CD8-positive, alpha-beta memory T cell (primary cell): ENCODE results near the gene PSKH1. TPM values are rescaled to one million over a fixed set of nuclear protein-coding genes. Genes with fewer than 3 reads are reported as not detected.
"Not testable (repeated sequence)": the region's sequence is repeated elsewhere in the genome, so short reads cannot be mapped to it uniquely, and the experiment has no call there.

ENCODE experiments used
- CTCF ChIA-PET: fragments of 350-600 bp; sonication (Branson Sonifier 250); formaldehyde crosslinking; loops from one replicate; lab custom pipeline; 2021; ENCODE audit warnings: antibody characterized with exemption; lab: Charles Lee
- POLR2A ChIA-PET: fragments of 350-600 bp; sonication (Branson Sonifier 250); formaldehyde crosslinking; loops from one replicate; lab custom pipeline; 2021; ENCODE audit warnings: antibody characterized with exemption; lab: Charles Lee
- DNase-seq, 5 donors: peaks; one replicate each; pipeline versions ENCODE4 v3.0.0 to v3.0.0-alpha.2; 2020 to 2022; ENCODE audit warnings: mixed read lengths in 1 of 5
- H3K27ac ChIP-seq: one replicate; pipeline ENCODE4 v1.7.0; 2013; ENCODE audit warnings: low read depth, mild to moderate bottlenecking, low read length, moderate library complexity
- H3K27me3 ChIP-seq: 2 replicates; pipeline ENCODE4 v1.7.0; 2013; ENCODE audit warnings: low read length, mild to moderate bottlenecking; ENCODE audit not compliant: insufficient read depth, poor library complexity, severe bottlenecking
- H3K36me3 ChIP-seq: 2 replicates; pipeline ENCODE4 v1.7.0; 2013; ENCODE audit warnings: mild to moderate bottlenecking, low read length, moderate library complexity; ENCODE audit not compliant: insufficient read depth
- H3K4me1 ChIP-seq: 2 replicates; pipeline ENCODE4 v1.7.0; 2013; ENCODE audit warnings: mild to moderate bottlenecking, low read length, moderate library complexity; ENCODE audit not compliant: insufficient read depth
- H3K4me3 ChIP-seq: 2 replicates; pipeline ENCODE4 v1.7.0; 2013; ENCODE audit warnings: mild to moderate bottlenecking, low read length
- H3K9me3 ChIP-seq: 2 replicates; pipeline ENCODE4 v1.7.0; 2013; ENCODE audit warnings: mild to moderate bottlenecking, low read length
- H3K27ac Mint-ChIP-seq, 8 donors: one replicate each; pipeline ENCODE4 v1.8.0; 2020 to 2021; ENCODE audit warnings: mixed read lengths in 8 of 8, mild to moderate bottlenecking in 6 of 8, inconsistent platforms in 3 of 8, moderate library complexity in 3 of 8
- H3K27me3 Mint-ChIP-seq, 2 donors: one replicate each; pipeline ENCODE4 v1.8.0; 2020 to 2021; ENCODE audit warnings: mixed read lengths in 2 of 2, mild to moderate bottlenecking in 1 of 2, moderate library complexity in 1 of 2
- H3K36me3 Mint-ChIP-seq, 3 donors: one replicate each; pipeline ENCODE4 v1.8.0; 2020 to 2021; ENCODE audit warnings: mixed read lengths in 3 of 3, inconsistent platforms in 1 of 3, mild to moderate bottlenecking in 1 of 3
- H3K4me1 Mint-ChIP-seq, 3 donors: one replicate each; pipeline ENCODE4 v1.8.0; 2020 to 2021; ENCODE audit warnings: mixed read lengths in 3 of 3, inconsistent platforms in 1 of 3, mild to moderate bottlenecking in 1 of 3
- H3K4me3 Mint-ChIP-seq, 7 donors: one replicate each; pipeline ENCODE4 v1.8.0; 2020 to 2021; ENCODE audit warnings: mixed read lengths in 7 of 7, mild to moderate bottlenecking in 6 of 7, moderate library complexity in 4 of 7, inconsistent platforms in 2 of 7
- H3K9me3 Mint-ChIP-seq, 5 donors: one replicate each; pipeline ENCODE4 v1.8.0; 2020 to 2022; ENCODE audit warnings: mixed read lengths in 5 of 5, mild to moderate bottlenecking in 3 of 5, moderate library complexity in 2 of 5, inconsistent platforms in 1 of 5
- polyA plus RNA-seq: library from polyadenylated mRNA; unstranded; fragments of 300-500 nt; fragmentation: Illumina TruSeq; gene quantifications from one replicate; pipeline ENCODE4 v1.2.3, GENCODE V29; 2021
- total RNA-seq, 2 experiments: library from RNA; stranded (reverse); gene quantifications; one replicate each; pipeline ENCODE4 v1.2.3, GENCODE V29; 2021

Gene PSKH1
- total and polyA plus RNA-seq, 3 experiments from 2014 or later: 13.6 to 27.0 (median 14.5) TPM

GRCh38 chr16:67860589-67861398 is 32.3 kb upstream of the PSKH1 start:
- Histone ChIP-seq H3K4me3 (no peak overlapping the region), H3K9me3 (no peaks in the 10 kb centered on the region), H3K27ac (no peak overlapping the region), H3K4me1 (peaks cover 18% of the 10 kb centered on the region), H3K36me3 (no peaks in the 10 kb centered on the region), H3K27me3 (no peaks in the 10 kb centered on the region)
- Mint-ChIP-seq H3K36me3 (peaks cover 0 to 28% (median 0%) of the 10 kb centered on the region in 3 donors), H3K9me3 (no peaks in the 10 kb centered on the region), H3K27ac (peak overlapping the region in 2 of 8 donors; percentile 4 to 77), H3K27me3 (no peaks in the 10 kb centered on the region), H3K4me3 (no peak overlapping the region), H3K4me1 (peaks cover 25 to 34% (median 29%) of the 10 kb centered on the region in 3 donors)
- CTCF ChIA-PET: interaction anchor here (1.0 to 3.0 kb wide), 3 partner anchors 13 to 180 kb away, joined by 3 to 16 read pairs (median 4); no protein-coding TSS in a partner anchor
- DNase-seq: no peak
- POLR2A ChIA-PET: no interaction called here

GRCh38 chr16:67861877-67862276 is 31.2 kb upstream of the PSKH1 start:
- DNase-seq: no peak
- Histone ChIP-seq H3K4me3 (no peak overlapping the region), H3K27me3 (no peaks in the 10 kb centered on the region), H3K9me3 (no peaks in the 10 kb centered on the region), H3K36me3 (no peaks in the 10 kb centered on the region), H3K4me1 (peaks cover 18% of the 10 kb centered on the region), H3K27ac (no peak overlapping the region)
- Mint-ChIP-seq H3K9me3 (no peaks in the 10 kb centered on the region), H3K27ac (peak overlapping the region in 3 of 8 donors; percentile 53 to 78 (median 60)), H3K4me1 (peaks cover 22 to 29% (median 26%) of the 10 kb centered on the region in 3 donors), H3K36me3 (peaks cover 0 to 36% (median 0%) of the 10 kb centered on the region in 3 donors), H3K4me3 (no peak overlapping the region), H3K27me3 (no peaks in the 10 kb centered on the region)
- POLR2A ChIA-PET: no interaction called here
- CTCF ChIA-PET: interaction anchor here (0.7 to 3.0 kb wide), 8 partner anchors 12 to 368 kb away, joined by 3 to 16 read pairs (median 3); no protein-coding TSS in a partner anchor

GRCh38 chr16:67862623-67863583 is 30.2 kb upstream of the PSKH1 start:
- peaks cover 0 to 39% (median 0%) of the 10 kb centered on the region in 3 donors for H3K36me3 Mint-ChIP-seq
- Histone ChIP-seq H3K27me3 (no peaks in the 10 kb centered on the region), H3K36me3 (peaks cover 4% of the 10 kb centered on the region), H3K27ac (no peak overlapping the region), H3K4me3 (no peak overlapping the region), H3K9me3 (no peaks in the 10 kb centered on the region), H3K4me1 (peaks cover 8% of the 10 kb centered on the region)
- H3K4me1 Mint-ChIP-seq: peaks cover 11 to 18% (median 16%) of the 10 kb centered on the region in 3 donors
- ChIA-PET POLR2A (no interaction called here), CTCF (interaction anchor here (0.7 to 3.0 kb wide), 5 partner anchors 21 to 191 kb away, joined by 3 to 16 read pairs (median 4); no protein-coding TSS in a partner anchor)
- H3K27me3 Mint-ChIP-seq: no peaks in the 10 kb centered on the region
- no peak overlapping the region for H3K4me3 Mint-ChIP-seq
- DNase-seq: no peak
- peak overlapping the region in 3 of 8 donors; percentile 12 to 68 (median 60) for H3K27ac Mint-ChIP-seq
- H3K9me3 Mint-ChIP-seq: no peaks in the 10 kb centered on the region

GRCh38 chr16:67864044-67864443 is 29.0 kb upstream of the PSKH1 start:
- H3K27me3 ChIP-seq, H3K4me3 Mint-ChIP-seq, DNase-seq, H3K9me3 ChIP-seq, POLR2A ChIA-PET, H3K27ac Mint-ChIP-seq, H3K4me1 Mint-ChIP-seq, H3K4me3 ChIP-seq, H3K27me3 Mint-ChIP-seq, H3K27ac ChIP-seq, H3K9me3 Mint-ChIP-seq, H3K4me1 ChIP-seq, H3K36me3 ChIP-seq: not testable (repeated sequence)
- CTCF ChIA-PET: interaction anchor here (1.4 to 3.0 kb wide), 2 partner anchors 30 to 47 kb away, joined by 3 to 16 read pairs; no protein-coding TSS in a partner anchor
- H3K36me3 Mint-ChIP-seq: peaks cover 0 to 47% (median 0%) of the 10 kb centered on the region in 3 donors

- no peak overlapping the region for H3K27ac ChIP-seq
- no peaks in the 10 kb centered on the region for H3K4me1 ChIP-seq
- H3K36me3 Mint-ChIP-seq: peaks cover 0 to 49% (median 0%) of the 10 kb centered on the region in 3 donors
- H3K4me3 Mint-ChIP-seq: no peak overlapping the region
- H3K9me3 ChIP-seq: no peaks in the 10 kb centered on the region
- DNase-seq: no peak
- peaks cover 5 to 7% (median 6%) of the 10 kb centered on the region in 3 donors for H3K4me1 Mint-ChIP-seq
- H3K9me3 Mint-ChIP-seq: no peaks in the 10 kb centered on the region
- CTCF ChIA-PET: interaction anchor here (1.2 to 1.8 kb wide), 4 partner anchors 23 to 344 kb away, joined by 3 to 5 read pairs (median 4); no protein-coding TSS in a partner anchor
- peak overlapping the region in 5 of 8 donors; percentile 13 to 61 (median 23) for H3K27ac Mint-ChIP-seq
- no peak overlapping the region for H3K4me3 ChIP-seq
- no peaks in the 10 kb centered on the region for H3K27me3 Mint-ChIP-seq
- H3K36me3 ChIP-seq: peaks cover 6% of the 10 kb centered on the region
- no peaks in the 10 kb centered on the region for H3K27me3 ChIP-seq
- POLR2A ChIA-PET: no interaction called here
Measured at GRCh38 chr16:67864594-67864993, 28.5 kb upstream of the PSKH1 start.

GRCh38 chr16:67865318-67865717 is 27.7 kb upstream of the PSKH1 start:
- H3K36me3 Mint-ChIP-seq: peaks cover 0 to 56% (median 2%) of the 10 kb centered on the region in 3 donors
- H3K27me3 ChIP-seq: no peaks in the 10 kb centered on the region
- H3K36me3 ChIP-seq: peaks cover 6% of the 10 kb centered on the region
- peak overlapping the region in 1 of 8 donors; percentile 38 for H3K27ac Mint-ChIP-seq
- no peaks in the 10 kb centered on the region for H3K27me3 Mint-ChIP-seq
- DNase-seq: no peak
- POLR2A ChIA-PET: no interaction called here
- H3K27ac ChIP-seq: no peak overlapping the region
- no peak overlapping the region for H3K4me3 ChIP-seq
- CTCF ChIA-PET: interaction anchor here (0.8 to 1.8 kb wide), 5 partner anchors 24 to 344 kb away, joined by 3 to 5 read pairs (median 4); no protein-coding TSS in a partner anchor
- H3K4me3 Mint-ChIP-seq: no peak overlapping the region
- H3K4me1 ChIP-seq: no peaks in the 10 kb centered on the region
- H3K9me3 Mint-ChIP-seq: no peaks in the 10 kb centered on the region
- H3K4me1 Mint-ChIP-seq: peaks cover 5 to 7% (median 6%) of the 10 kb centered on the region in 3 donors
- H3K9me3 ChIP-seq: no peaks in the 10 kb centered on the region

GRCh38 chr16:67868290-67868689 is 24.8 kb upstream of the PSKH1 start:
- Histone ChIP-seq H3K27me3 (no peaks in the 10 kb centered on the region), H3K9me3 (no peaks in the 10 kb centered on the region), H3K4me1 (peaks cover 7% of the 10 kb centered on the region), H3K27ac (no peak overlapping the region), H3K36me3 (peaks cover 6% of the 10 kb centered on the region), H3K4me3 (no peak overlapping the region)
- CTCF ChIA-PET: interaction anchor here (0.8 to 2.4 kb wide), 2 partner anchors 15 to 53 kb away, joined by 3 to 5 read pairs; no protein-coding TSS in a partner anchor
- Mint-ChIP-seq H3K27me3 (no peaks in the 10 kb centered on the region), H3K9me3 (no peaks in the 10 kb centered on the region), H3K4me1 (peaks cover 9 to 10% (median 9%) of the 10 kb centered on the region in 3 donors), H3K4me3 (no peak overlapping the region), H3K36me3 (peaks cover 0 to 53% (median 7%) of the 10 kb centered on the region in 3 donors), H3K27ac (peak overlapping the region in 1 of 8 donors; percentile 23)
- DNase-seq: no peak
- POLR2A ChIA-PET: no interaction called here
